ENCODE measurements around the gene TCAF1.

TCAF1 gene

DNA sequence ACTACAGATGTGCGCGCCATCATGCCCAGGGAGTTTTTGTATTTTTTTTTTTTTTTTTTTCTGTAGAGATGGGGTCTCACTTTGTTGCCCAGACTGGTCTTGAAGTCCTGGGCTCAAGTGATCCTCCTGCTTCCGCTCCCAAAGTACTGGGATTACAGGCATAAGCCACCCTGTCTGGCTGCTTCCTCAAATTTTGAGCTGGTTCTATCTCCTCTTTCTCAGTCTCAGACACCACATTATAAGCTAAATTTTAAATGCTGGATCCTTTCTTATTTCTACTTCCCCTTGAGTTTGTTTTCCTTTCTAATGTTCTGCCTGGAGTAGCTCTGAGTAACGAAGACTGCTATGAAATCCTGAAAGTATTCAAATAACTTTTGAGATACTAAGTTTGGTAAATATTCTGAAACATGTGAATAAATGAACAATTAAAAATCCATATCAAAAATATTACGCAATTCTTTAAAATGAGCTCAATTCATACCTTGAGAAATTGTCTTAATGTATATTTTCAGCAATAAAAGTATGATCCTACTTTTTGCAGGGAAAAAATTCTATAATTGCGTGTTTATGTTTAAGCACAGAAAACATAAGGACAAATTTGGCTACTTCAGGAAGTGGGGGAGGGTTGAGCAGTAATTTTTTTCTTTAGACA is 15.0 kb downstream of the TCAF1 start:
- Histone ChIP-seq H3K4me3 (ENCODE audit: low read length, poor library complexity, severe bottlenecking) (no peak overlapping the region), H3K4me2 (ENCODE audit: low read depth, low read length, poor library complexity, severe bottlenecking) (no peak overlapping the region), H3K27me3 (ENCODE audit: insufficient read depth, low read length, poor library complexity, severe bottlenecking) (no peaks in the 10 kb centered on the region), H3K79me2 (ENCODE audit: insufficient read depth, low read length) (peaks cover 13% of the 10 kb centered on the region; the same call in 1 of the 2 replicates), H3F3A (ENCODE audit: low read depth) (no peaks in the 10 kb centered on the region), H3K9me2 (replicated peaks; ENCODE audit: low read depth, low read length) (no peaks in the 10 kb centered on the region), H3K4me1 (ENCODE audit: insufficient read depth, low read length, poor library complexity, severe bottlenecking) (peaks cover 8% of the 10 kb centered on the region), H3K9me3 (ENCODE audit: insufficient read depth, low read depth, low read length) (peaks cover 6% of the 10 kb centered on the region; the same call in 1 of the 2 replicates), H3K36me3 (ENCODE audit: insufficient read depth, low read length) (no peaks in the 10 kb centered on the region), H4K20me1 (ENCODE audit: insufficient read depth, low read length, poor library complexity, severe bottlenecking) (no peaks in the 10 kb centered on the region), H3K9ac (ENCODE audit: low read depth, low read length, poor library complexity, severe bottlenecking) (no peak overlapping the region), H2AFZ (ENCODE audit: low read length) (no peak overlapping the region)
- no peak for TF ChIP-seq EZH2phosphoT487 (IDR thresholded peaks at IDR 0.05; ENCODE audit: borderline replicate concordance)
- TF ChIP-seq, protein P1, sequence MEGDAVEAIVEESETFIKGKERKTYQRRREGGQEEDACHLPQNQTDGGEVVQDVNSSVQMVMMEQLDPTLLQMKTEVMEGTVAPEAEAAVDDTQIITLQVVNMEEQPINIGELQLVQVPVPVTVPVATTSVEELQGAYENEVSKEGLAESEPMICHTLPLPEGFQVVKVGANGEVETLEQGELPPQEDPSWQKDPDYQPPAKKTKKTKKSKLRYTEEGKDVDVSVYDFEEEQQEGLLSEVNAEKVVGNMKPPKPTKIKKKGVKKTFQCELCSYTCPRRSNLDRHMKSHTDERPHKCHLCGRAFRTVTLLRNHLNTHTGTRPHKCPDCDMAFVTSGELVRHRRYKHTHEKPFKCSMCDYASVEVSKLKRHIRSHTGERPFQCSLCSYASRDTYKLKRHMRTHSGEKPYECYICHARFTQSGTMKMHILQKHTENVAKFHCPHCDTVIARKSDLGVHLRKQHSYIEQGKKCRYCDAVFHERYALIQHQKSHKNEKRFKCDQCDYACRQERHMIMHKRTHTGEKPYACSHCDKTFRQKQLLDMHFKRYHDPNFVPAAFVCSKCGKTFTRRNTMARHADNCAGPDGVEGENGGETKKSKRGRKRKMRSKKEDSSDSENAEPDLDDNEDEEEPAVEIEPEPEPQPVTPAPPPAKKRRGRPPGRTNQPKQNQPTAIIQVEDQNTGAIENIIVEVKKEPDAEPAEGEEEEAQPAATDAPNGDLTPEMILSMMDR (conservative IDR thresholded peaks at IDR 0.05; ENCODE audit: low read length) = no peak

DNA sequence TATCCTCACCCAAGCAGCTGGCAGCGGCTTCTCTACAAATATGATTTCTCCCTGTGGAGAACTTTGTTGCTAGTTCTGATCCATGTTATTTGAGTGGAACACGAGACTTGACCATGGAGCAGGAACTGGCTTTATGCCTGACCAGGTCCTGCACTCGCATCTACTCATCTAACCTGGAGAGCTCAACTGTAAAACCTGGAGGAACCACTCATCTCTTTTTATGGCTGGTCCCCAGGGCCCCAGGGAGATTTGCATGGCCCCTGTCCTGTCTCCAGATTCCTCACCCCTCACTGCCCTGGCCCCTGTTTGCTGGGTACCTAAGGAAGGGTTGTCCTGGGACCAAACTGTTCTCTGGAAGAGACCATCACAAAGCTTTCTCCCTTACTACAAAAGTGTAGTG is 16.0 kb downstream of the TCAF1 start:
- Histone ChIP-seq H3K9me3 (ENCODE audit: insufficient read depth, low read depth, low read length) (peaks cover 6% of the 10 kb centered on the region; the same call in 1 of the 2 replicates), H3K27me3 (ENCODE audit: insufficient read depth, low read length, poor library complexity, severe bottlenecking) (no peaks in the 10 kb centered on the region), H3K79me2 (ENCODE audit: insufficient read depth, low read length) (peaks cover 12% of the 10 kb centered on the region; the same call in 1 of the 2 replicates), H3K4me2 (ENCODE audit: low read depth, low read length, poor library complexity, severe bottlenecking) (peak overlapping the region; percentile 18), H2AFZ (ENCODE audit: low read length) (no peak overlapping the region), H3K4me3 (ENCODE audit: low read length, poor library complexity, severe bottlenecking) (no peak overlapping the region), H3F3A (ENCODE audit: low read depth) (no peaks in the 10 kb centered on the region), H4K20me1 (ENCODE audit: insufficient read depth, low read length, poor library complexity, severe bottlenecking) (no peaks in the 10 kb centered on the region), H3K9me2 (replicated peaks; ENCODE audit: low read depth, low read length) (no peaks in the 10 kb centered on the region), H3K9ac (ENCODE audit: low read depth, low read length, poor library complexity, severe bottlenecking) (no peak overlapping the region), H3K36me3 (ENCODE audit: insufficient read depth, low read length) (no peaks in the 10 kb centered on the region), H3K4me1 (ENCODE audit: insufficient read depth, low read length, poor library complexity, severe bottlenecking) (peaks cover 8% of the 10 kb centered on the region)
- no peak for TF ChIP-seq EZH2phosphoT487 (IDR thresholded peaks at IDR 0.05; ENCODE audit: borderline replicate concordance)
- TF ChIP-seq, protein P1 (conservative IDR thresholded peaks at IDR 0.05; ENCODE audit: low read length) = no peak

DNA sequence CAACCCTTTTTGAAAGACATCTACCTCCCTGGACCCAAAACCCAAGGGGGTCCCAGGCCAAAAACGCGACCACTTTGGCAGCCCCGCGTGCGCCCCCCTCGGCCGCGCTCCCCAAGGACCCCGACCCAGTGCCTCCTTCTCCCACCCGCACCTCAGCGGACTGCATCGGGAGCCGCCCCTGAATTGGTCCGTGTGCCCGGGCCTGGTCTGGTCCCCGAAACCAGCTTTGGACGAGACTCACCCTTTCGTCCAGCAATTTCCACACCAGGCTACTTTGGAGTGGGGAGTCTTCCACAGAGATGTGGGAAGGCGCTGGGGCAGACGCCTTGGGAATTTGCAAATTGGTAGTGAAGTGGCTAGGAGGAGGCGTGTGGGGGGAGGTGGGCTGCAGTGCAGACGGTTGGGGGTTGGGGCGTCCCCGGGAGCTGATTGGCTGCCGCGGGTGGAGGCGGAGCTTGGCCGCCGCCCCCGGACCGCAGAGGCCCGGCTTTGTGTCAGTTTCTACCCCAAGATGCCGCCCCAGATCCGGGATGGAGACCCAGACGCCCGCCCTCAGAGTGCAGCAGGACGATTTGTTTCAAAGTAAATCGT is 16.9 kb downstream of the TCAF1 start:
- H3K36me3 ChIP-seq (ENCODE audit: insufficient read depth, low read length) = no peaks in the 10 kb centered on the region
- peak overlapping the region; percentile 81 for H3K4me3 ChIP-seq (ENCODE audit: low read length, poor library complexity, severe bottlenecking)
- no peaks in the 10 kb centered on the region for H3K27me3 ChIP-seq (ENCODE audit: insufficient read depth, low read length, poor library complexity, severe bottlenecking)
- peak overlapping the region; percentile 89 for H2AFZ ChIP-seq (ENCODE audit: low read length)
- no peaks in the 10 kb centered on the region for H4K20me1 ChIP-seq (ENCODE audit: insufficient read depth, low read length, poor library complexity, severe bottlenecking)
- peaks cover 5% of the 10 kb centered on the region; the same call in 1 of the 2 replicates for H3K79me2 ChIP-seq (ENCODE audit: insufficient read depth, low read length)
- peak overlapping the region; percentile 78 for H3K9ac ChIP-seq (ENCODE audit: low read depth, low read length, poor library complexity, severe bottlenecking)
- TF ChIP-seq EZH2phosphoT487 (IDR thresholded peaks at IDR 0.05; ENCODE audit: borderline replicate concordance) = no peak
- TF ChIP-seq, protein P1 (conservative IDR thresholded peaks at IDR 0.05; ENCODE audit: low read length) = no peak
- peaks cover 6% of the 10 kb centered on the region; the same call in 1 of the 2 replicates for H3K9me3 ChIP-seq (ENCODE audit: insufficient read depth, low read depth, low read length)
- H3K4me1 ChIP-seq (ENCODE audit: insufficient read depth, low read length, poor library complexity, severe bottlenecking) = peaks cover 8% of the 10 kb centered on the region
- H3F3A ChIP-seq (ENCODE audit: low read depth) = no peaks in the 10 kb centered on the region
- H3K4me2 ChIP-seq (ENCODE audit: low read depth, low read length, poor library complexity, severe bottlenecking) = peak overlapping the region; percentile 73
- no peaks in the 10 kb centered on the region for H3K9me2 ChIP-seq (replicated peaks; ENCODE audit: low read depth, low read length)

Measured in Loucy (cell line).